Adipose tissue (tissue), 3 donors: ENCODE results near the gene ERI3. TPM values are rescaled to one million over a fixed set of nuclear protein-coding genes. Genes with fewer than 3 reads are reported as not detected.

ENCODE experiments used
- H3K27ac ChIP-seq: one replicate; pipeline ENCODE4 v1.5.1; 2013; ENCODE audit warnings: low read depth, low read length
- WGBS, 3 donors: extraction: QIAGEN DNeasy Blood & Tissue Kit; methylation state at CpG; one replicate each; pipeline ENCODE4 v1.1.7; 2013; 5-methylcytosine and 5-hydroxymethylcytosine counted together
- polyA plus RNA-seq, 3 donors: library from polyadenylated mRNA; stranded (reverse); fragments of 200-250 nt; gene quantifications; one replicate each; pipeline ENCODE4 v1.2.3, GENCODE V29; 2013
- donor health status: healthy with polysubstance abuse.
- donor health status: Bipolar disorder and iron deficiency.
- donor health status: healthy.

ERI3 gene
- 10 to 100 TPM; 23.1 to 36.3 (median 33.3) TPM for polyA plus RNA-seq

DNA sequence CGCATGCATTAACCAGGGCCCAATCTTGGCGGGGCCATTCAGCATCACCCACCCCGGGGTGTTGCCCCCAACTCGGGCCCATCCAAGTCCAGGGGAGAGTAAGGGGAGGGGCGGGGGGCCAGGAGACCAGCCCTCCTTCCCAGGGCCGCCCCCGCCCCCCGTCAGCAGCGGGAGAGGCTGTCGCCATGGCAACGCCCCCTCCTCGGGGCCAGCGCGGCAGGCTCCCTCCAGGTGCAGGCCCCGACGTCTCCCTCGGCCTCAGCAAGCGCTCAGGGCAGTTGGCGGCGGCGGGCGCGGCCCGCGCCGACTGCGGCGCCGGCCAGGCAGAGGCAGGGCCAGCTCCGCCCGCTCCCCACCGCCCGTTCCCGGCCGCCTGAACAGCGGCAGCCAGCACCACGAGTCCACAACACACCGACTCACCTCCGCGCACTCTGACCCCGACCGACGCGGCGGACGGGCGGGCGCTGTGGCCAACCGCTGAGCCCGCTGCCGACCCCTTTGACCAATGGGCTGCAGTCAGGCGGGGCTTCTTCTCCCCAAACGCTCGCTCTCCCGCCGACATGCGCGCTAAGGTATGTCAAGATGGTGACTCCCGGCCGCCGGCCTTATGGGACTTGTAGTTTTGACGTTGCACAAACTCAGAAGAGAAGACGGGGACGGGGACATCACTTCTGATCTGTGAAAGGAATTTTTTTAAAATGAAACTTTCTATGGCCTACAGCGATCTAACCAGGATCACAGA, at the start of gene ERI3:
Gene ERI3, minus strand, starts transcription at position 418 of the 742 bp plus-strand sequence. Its CDS starts 231 bp downstream, at position 187.
- no peak within 1 kb of the TSS for H3K27ac ChIP-seq
- WGBS, 3 donors, result 1% methylated on average over 50 to 65 of the region's 65 CpGs

DNA sequence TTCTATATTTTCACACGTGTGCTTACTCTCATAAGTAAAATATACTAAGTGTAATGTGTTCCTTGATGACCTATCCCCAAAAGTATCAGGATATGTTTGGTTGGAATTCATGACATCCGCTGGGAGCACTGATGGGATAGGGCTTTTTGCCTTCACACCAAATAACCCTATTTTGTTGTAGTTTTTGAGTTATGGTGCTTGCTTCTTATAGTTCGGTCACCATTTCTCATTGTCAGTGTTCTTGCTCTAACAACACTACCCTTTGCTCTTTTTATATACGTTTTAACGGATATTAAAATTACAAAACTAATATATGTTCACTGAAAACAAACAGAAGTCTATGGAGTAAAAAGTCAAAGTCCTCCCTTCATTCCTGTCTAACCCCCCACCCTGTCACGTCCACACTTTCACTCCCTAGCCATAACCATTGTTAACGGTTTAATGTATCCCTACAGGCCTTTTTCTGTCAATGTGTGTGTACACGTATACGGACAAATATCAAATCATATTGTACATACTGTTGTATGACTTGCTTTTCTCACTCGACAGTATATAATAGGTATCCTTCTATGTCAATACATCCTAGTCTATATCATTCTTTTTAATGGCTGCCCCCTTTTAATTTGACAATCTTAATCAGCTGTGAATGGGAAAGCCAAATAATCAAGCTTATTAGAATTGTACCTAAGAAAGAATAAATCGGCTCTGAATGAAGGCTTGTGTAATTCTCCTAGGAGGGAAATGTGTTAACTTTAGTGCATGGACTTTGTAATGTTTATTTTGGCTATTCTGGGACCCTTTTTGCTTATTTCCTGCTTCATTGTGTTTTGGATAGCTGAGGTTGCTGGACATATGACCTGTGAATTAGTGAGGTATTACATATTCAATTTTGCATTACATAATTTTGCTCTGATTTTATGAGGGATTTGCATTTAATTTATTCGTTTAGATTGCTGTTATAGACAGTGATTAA, 46.5 kb upstream of the ERI3 start:
- H3K27ac ChIP-seq, result no peak overlapping the region
- WGBS, 3 donors, result 79 to 84% (median 80%) methylated on average over 12 of the region's 12 CpGs

DNA sequence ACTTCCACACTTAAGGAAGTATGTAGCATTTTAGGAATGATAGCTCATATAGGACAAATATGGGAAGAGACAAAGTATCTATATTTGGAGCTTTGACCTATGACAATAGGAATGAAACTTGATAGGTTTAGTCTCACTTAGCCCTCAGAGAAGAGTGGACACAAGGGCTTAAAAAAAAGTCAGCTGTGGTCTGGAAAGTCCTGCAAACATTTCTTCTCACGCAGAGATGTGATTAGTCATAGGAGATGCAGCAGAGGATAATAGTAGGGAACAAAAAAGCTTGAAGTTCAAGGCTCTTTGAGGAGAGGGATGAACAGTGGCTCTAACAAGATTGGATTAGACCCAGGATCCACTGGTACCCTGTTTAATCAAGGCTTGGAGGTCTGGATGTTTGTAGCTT, 35.2 kb upstream of the ERI3 start:
- no peak overlapping the region for H3K27ac ChIP-seq
- 48 to 80% (median 55%) methylated on average over 1 of the region's 1 CpG for WGBS, 3 donors

- 42 to 71% (median 63%) methylated on average over 1 of the region's 1 CpG for WGBS, 3 donors
- H3K27ac ChIP-seq, result no peak overlapping the region
These were observed 34.4 kb upstream of the ERI3 start for GRCh38 chr1:44389437-44389836.

- 55 to 62% (median 57%) methylated on average over 2 of the region's 2 CpGs for WGBS, 3 donors
- H3K27ac ChIP-seq, result no peak overlapping the region
These were observed 33.5 kb upstream of the ERI3 start for GRCh38 chr1:44388551-44388950.

DNA sequence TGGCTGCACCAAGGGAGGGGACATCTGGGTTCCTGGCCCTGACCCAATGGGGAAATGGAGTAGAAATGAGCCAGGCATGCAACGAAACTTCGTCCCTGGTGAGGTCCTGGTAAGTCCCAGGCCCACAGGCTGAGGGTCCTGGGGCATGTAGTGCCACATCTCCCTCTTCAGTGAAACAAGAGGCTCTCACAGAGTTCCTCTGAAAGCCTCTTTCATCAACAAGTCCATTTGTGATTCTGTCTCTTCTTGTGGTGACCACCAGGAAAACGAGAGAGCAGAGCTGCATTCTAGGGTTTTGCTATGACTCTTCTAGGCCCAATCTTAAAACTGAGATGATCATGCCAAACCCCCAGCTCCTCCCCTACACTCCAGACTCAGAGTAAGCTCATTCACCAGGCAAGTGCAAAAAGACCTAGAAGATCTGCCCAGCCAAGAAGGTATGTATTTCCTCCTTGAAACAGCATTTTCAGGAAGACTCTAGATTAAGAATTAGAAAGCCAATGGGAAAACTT, 25.7 kb upstream of the ERI3 start:
- WGBS, 3 donors, result 74 to 83% (median 76%) methylated on average over 3 of the region's 3 CpGs
- H3K27ac ChIP-seq, result no peak overlapping the region

GRCh38 chr1:44377925-44378784, 23.1 kb upstream of the ERI3 start:
- 62 to 71% (median 64%) methylated on average over 12 of the region's 12 CpGs for WGBS, 3 donors
- no peak overlapping the region for H3K27ac ChIP-seq

DNA sequence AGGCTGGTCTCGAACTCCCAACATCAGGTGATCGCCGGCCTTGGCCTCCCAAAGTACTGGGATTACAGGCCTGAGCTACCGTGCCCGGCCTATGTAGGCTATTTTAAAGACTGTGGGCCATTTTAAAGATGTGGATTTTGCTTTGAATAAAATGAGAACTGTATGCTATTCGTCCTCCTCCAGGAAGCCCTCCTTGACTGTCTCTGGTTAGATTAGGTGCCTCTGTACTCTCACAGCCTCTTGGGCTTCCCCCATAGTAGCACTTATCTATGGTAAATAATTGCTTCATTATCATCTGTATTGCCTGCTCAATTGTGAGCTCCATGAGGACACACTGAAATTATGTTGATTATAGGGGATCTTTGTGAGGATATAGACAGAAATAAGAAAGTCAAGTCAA, 20.5 kb upstream of the ERI3 start:
- H3K27ac ChIP-seq, result no peak overlapping the region
- 95 to 98% (median 95%) methylated on average over 6 of the region's 6 CpGs for WGBS, 3 donors

GRCh38 chr1:44371206-44371605, 16.1 kb upstream of the ERI3 start:
- no peak overlapping the region for H3K27ac ChIP-seq

GRCh38 chr1:44368471-44369151, 13.6 kb upstream of the ERI3 start:
- WGBS, 3 donors, result 75 to 88% (median 80%) methylated on average over 12 of the region's 12 CpGs
- H3K27ac ChIP-seq, result no peak overlapping the region

GRCh38 chr1:44367944-44368343, 12.9 kb upstream of the ERI3 start:
- WGBS, 3 donors, result 73 to 82% (median 76%) methylated on average over 1 of the region's 1 CpG
- H3K27ac ChIP-seq, result no peak overlapping the region

- H3K27ac ChIP-seq, result no peak overlapping the region
- 83 to 90% (median 87%) methylated on average over 7 of the region's 7 CpGs for whole genome bisulfite sequencing, 3 donors
These were observed 11.4 kb upstream of the ERI3 start for GRCh38 chr1:44366371-44366975.

DNA sequence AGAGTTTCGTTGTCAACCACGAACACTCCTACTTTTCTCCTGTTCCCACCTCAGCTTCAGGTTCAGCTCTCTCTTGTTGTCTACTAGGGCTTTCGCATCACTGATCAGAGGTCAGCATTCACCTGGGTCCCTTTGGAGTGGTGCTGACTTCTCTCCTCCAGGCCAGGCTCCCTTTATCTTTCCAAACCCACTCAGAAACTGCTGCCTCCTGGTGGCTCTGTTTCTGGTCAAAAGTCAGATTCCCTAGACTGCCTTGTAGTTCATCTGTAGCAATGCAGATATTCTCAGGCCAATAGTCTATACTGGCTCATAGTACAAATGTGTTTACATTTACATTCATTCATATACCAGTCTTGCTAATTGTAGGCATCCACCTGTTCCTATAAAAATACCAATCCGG, 6.4 kb upstream of the ERI3 start:
- 65 to 72% (median 67%) methylated on average over 4 of the region's 4 CpGs for WGBS, 3 donors
- H3K27ac ChIP-seq, result no peak overlapping the region

DNA sequence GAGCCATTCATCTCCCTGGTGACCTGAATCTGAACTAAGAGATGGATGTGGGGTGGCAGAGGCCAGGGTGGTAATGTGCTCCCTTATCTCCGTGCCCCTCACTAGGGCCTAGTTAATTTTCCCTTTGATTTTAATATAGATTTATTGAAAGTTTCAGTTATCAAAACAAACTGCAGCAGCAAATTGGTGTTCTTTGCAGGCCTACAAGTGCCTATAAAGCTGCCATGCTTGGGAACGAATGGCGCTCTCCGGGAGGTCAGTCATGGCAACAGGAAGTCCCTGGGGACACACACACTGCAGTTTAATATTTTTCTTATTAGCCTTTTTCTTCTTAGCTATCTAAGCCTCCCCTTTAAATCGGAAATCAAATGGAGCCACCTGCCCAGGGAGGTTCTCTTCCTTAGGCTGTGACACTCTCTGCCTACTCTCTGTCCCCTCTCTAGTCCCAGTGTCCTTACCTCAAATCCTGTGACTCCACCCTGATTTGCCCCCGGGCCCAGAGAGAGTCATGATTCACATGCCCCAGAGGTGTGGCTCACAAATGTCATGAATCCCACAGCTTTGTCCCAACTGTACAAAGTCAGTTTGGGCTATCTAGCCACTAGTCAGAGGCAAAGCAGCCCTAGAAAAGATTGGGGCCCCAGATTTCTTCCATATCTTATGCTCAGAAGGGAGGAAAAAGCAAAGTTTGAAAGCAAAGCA, 4.3 kb upstream of the ERI3 start:
- H3K27ac ChIP-seq, result no peak overlapping the region
- 59 to 76% (median 63%) methylated on average over 6 of the region's 6 CpGs for WGBS, 3 donors

GRCh38 chr1:44357710-44358109, 2.7 kb upstream of the ERI3 start:
- 76 to 79% (median 78%) methylated on average over 4 of the region's 4 CpGs for WGBS, 3 donors
- H3K27ac ChIP-seq, result no peak overlapping the region

DNA sequence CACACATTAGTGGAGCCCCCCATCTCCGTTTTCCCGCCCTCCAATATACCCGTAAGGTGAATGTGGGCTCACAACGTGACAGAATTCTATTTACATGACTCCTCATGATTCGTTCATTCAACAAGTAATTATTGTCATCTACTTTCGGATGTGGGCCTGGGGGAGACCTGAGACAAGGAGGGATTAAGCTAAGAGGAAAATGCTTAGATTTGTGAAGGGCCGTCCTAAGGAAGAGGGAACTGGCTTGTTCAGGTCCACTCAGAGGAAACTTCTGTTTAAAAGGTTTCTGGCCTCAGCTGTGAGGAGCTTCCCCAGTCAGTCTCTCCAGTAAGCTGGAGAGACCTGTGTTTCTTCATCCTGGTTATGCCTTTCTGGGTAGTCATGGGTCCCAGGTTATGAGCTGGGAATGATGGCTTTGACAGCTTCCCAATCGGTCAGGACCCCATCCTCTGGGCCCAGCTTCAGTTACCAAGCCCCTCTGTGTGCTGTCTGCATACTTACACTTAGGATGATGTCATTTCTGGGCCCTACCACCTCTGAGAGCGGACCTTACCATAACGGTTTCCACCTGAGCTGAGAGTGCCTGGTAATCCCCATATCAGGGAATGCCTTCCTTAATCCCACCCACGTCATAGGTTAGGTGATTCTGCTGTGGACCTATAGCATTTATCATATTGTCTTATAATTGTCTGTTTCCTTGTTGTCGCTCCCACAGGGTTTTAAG, 687 bp upstream of the ERI3 start:
- H3K27ac ChIP-seq, result no peak overlapping the region
- 69 to 75% (median 73%) methylated on average over 12 of the region's 12 CpGs for WGBS, 3 donors
